Upper lobe of left lung (tissue), 4 donors: ENCODE results near the gene L3MBTL1.

Source experiments
- EP300 ChIP-seq, 4 donors: sonication (generic); formaldehyde crosslinking; IDR thresholded peaks; one replicate each; pipeline ENCODE4 v1.5.1; 2017; ENCODE audit warnings: antibody characterized with exemption in 4 of 4, control low read depth in 2 of 4
- POLR2A ChIP-seq, 4 donors: fragments of 450-650 bp; IDR thresholded peaks; one replicate each; pipeline ENCODE4 v1.5.1; 2016 to 2017; ENCODE audit warnings: antibody characterized with exemption in 4 of 4, mild to moderate bottlenecking in 2 of 4
- TF ChIP-seq, protein P1 (sequence below), 6 experiments: fragments of 450-650 bp in 4 of 6; fragments of 200-600 bp in 2 of 6; sonication (generic) in 2 of 6; IDR thresholded peaks; one replicate each; pipeline ENCODE4 v1.5.1; 2016 to 2019; ENCODE audit warnings: antibody characterized with exemption in 6 of 6

DNA sequence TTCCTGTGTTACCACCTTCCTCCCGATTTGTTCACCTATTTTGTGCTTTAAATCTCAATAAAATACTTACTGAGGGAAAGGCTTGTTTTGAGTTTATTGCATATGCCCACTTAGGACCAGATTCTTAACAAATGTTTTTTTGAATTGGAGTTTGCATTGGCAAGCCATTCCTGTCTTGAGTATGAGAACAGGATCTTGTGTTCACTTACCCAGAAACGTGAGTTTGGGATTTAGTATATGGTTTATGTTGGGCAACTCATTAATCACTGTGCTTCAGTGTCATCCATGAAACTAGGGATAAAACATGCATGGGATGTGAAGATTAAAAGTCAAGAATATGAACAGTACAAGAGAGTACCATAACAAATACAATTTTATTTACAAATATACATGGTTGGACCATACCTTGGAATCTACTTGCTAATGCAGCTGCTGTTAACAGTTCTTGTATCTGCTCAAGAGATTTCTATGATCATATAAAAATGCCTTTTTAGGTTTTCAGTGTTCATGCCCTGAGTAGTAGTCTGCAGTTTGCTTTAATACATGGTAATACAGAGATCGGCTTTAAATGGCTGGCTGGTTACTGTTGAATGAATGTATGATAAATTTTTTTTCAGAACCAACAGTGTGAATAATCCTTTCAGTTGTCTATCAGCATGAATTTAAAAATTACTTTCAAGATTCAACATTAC is 43.8 kb upstream of the L3MBTL1 start:
- TF ChIP-seq, protein P1, sequence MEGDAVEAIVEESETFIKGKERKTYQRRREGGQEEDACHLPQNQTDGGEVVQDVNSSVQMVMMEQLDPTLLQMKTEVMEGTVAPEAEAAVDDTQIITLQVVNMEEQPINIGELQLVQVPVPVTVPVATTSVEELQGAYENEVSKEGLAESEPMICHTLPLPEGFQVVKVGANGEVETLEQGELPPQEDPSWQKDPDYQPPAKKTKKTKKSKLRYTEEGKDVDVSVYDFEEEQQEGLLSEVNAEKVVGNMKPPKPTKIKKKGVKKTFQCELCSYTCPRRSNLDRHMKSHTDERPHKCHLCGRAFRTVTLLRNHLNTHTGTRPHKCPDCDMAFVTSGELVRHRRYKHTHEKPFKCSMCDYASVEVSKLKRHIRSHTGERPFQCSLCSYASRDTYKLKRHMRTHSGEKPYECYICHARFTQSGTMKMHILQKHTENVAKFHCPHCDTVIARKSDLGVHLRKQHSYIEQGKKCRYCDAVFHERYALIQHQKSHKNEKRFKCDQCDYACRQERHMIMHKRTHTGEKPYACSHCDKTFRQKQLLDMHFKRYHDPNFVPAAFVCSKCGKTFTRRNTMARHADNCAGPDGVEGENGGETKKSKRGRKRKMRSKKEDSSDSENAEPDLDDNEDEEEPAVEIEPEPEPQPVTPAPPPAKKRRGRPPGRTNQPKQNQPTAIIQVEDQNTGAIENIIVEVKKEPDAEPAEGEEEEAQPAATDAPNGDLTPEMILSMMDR (IDR thresholded peaks at IDR 0.05): no peak
- TF ChIP-seq POLR2A (IDR thresholded peaks at IDR 0.05) (no peak), EP300 (IDR thresholded peaks at IDR 0.05) (no peak)
